ENCODE results near the gene MRPL12. TPM values are rescaled to one million over a fixed set of nuclear protein-coding genes. Genes with fewer than 3 reads are reported as not detected.
A peak's percentile ranks its signal among the peaks of the same experiment; 100 is the strongest.
"Not testable (repeated sequence)": the region's sequence is repeated elsewhere in the genome, so short reads cannot be mapped to it uniquely, and the experiment has no call there.

The MRPL12 gene
- total RNA-seq, 1 experiment from 2014 or later, result 37.0 TPM

GRCh38 chr17:81716674-81716996 lies 13.5 kb downstream of the MRPL12 start:
- DNase-seq (ENCODE audit: low spot score), result no peak

- no peak for DNase-seq (ENCODE audit: low spot score)
Observed at GRCh38 chr17:81717049-81717765, 14.0 kb downstream of the MRPL12 start.

DNA sequence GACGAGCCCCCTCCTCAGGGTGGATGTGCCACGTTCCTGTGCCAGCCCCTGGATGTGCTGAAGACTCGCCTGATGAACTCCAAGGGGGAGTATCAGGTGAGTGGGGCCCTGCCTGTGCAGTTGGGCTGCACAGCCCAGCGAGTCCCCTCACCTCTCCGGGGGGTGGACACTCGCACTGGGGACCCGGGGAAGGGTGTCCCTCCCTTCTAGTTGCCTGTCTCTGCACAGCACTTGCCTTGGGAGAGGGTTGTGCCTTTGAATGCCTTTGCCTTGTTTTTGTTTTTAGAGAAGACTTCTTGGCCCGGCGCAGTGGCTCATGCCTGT lies 14.6 kb downstream of the MRPL12 start:
- DNase-seq (ENCODE audit: low spot score), result no peak

GRCh38 chr17:81719410-81720266 lies 16.5 kb downstream of the MRPL12 start:
- no peak for DNase-seq (ENCODE audit: low spot score)

DNA sequence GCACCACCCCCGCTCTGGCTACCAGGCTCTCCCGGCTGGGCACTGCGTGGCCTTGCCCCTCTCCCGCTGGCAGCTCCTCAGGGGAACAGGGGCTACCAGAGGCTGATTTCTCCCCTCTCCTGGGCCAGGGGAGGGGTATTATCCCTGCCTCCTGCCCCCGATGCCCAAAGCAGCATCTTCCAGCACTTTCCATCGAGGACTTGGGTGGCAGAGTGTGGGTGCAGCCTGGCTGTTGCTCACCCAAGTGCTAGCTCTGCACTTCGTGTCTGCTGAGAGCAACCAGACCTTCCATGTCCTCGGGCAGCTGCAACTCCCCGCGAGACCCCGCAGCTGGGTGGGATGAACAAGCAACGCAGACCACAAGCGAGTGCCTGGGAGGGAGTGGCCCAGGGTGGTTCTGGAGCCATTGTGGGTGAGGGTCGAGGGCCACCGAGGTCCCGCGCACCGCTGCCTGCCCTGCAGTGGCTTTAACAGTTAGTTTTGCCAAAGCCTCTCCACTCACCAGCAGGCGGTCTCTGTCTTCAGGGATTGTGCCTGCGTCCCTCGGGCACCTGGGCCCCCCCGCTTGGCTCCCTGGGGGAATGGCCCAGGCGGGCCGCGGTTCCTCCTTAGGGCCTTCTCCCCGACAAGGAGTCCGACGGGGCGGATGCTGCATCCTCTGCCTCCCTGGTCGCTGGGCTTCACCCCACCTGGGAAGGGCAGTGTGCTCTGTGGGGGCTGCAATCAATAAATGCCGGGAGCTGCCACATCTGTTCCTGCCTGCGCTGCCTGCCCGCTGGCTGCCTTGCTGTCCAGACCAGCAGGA lies 17.3 kb downstream of the MRPL12 start:
- no peak for DNase-seq (ENCODE audit: low spot score)

DNA sequence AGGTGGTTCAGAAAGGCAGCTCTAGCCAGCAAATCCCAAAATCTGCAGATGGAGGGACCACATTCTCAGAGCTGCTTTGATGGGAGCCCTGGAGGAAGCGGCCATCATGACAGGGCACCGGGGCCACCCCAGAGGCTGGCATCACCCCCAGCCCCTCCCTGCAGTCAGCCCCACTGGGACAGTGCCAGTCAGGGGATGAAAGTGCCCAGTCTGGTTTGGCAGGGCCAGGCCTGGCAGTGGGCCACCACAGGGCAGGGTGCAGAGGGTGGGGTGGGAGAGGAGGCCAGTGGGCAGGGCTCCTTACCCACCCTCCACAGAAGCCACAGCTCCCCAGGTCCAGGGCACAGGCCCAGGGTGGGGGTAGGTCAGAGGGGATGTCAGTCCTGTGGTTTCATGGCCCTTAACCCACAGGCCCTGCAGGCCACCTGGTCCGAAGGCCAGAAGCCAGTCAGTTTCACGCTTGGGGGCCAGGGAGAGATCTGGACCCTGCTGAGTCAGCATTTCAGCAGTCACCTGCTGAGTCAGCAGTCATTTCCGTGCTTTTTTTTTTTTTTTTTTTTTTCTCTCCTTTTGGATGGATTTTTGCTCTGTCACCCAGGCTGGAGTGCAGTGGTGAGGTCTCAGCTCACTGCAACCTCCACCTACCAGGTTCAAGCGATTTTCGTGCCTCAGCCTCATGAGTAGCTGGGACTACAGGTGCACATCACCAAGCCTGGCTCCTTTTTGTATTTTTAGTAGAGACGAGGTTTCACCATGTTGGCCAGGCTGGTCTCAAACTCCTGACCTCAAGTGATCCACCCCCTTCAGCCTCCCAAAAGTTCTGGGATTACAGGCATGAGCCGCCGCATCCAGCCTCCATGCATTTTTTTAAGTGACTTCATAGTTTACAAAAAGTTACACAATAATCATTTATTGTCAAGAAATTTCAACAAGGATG lies 19.3 kb downstream of the MRPL12 start:
- DNase-seq (ENCODE audit: low spot score), result peak; percentile 47

DNA sequence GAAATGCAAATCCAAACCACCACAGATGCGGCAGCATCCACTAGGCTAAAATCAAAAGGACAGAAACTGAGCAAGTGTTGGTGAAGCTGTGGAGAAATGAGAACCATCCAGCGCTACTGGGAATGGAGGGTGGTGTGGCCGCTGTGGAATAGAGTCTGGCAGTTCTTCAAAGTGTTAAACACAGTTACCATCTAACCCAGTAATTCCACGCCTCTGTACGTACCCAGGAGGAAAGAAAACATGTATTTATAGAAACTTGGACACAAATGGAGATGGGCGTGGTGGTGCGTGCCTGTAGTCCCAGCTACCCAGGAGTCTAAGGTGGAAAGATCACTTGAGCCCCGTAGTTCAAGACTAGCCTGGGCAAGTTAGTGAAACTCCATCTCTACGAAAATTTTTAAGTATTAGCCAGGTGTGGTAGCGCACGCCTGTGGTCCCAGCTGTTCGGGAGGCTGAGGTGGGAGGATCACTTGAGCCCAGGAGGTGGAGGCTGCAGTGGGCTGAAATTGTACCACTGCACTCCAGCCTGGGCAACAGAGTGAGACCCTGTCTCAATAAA lies 20.6 kb downstream of the MRPL12 start:
- DNase-seq (ENCODE audit: low spot score), result no peak

GRCh38 chr17:81725439-81725838 lies 22.3 kb downstream of the MRPL12 start:
- DNase-seq (ENCODE audit: low spot score), result no peak

GRCh38 chr17:81726004-81726403 lies 22.8 kb downstream of the MRPL12 start:
- DNase-seq (ENCODE audit: low spot score), result no peak

DNA sequence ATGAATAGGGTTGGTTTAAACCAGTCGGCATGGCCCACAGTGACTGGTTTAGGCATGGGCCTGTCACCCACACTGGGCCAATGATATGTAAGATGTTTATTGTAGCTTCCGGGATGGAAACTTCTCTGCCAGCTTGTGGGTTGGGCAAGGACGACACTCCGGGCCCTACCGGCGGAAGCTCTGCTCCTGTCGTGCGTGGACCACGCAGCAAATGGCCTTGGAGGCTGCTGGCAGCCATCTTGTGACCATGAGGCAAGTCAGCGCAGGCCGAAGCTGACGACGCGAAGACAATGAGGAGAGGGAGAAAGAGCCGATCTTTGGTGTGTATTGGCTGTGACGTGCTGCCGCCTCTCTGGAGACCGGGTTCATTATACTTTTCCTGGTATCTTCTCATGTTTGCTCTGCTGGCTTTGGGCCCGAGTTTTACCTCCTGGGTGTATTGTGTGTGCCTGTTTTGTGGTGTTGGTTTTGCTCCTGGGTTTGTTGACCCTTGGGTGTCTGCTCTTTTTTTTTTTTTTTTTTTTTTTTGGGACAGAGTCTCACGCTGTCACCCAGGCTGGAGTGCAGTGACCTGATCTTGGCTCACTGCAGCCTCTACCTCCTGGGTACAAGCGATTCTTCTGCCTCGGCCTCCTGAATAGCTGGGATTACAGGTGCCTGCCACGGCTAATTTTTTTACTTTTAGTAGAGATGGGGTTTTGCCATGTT lies 24.3 kb downstream of the MRPL12 start:
- DNase-seq (ENCODE audit: low spot score), result no peak

DNA sequence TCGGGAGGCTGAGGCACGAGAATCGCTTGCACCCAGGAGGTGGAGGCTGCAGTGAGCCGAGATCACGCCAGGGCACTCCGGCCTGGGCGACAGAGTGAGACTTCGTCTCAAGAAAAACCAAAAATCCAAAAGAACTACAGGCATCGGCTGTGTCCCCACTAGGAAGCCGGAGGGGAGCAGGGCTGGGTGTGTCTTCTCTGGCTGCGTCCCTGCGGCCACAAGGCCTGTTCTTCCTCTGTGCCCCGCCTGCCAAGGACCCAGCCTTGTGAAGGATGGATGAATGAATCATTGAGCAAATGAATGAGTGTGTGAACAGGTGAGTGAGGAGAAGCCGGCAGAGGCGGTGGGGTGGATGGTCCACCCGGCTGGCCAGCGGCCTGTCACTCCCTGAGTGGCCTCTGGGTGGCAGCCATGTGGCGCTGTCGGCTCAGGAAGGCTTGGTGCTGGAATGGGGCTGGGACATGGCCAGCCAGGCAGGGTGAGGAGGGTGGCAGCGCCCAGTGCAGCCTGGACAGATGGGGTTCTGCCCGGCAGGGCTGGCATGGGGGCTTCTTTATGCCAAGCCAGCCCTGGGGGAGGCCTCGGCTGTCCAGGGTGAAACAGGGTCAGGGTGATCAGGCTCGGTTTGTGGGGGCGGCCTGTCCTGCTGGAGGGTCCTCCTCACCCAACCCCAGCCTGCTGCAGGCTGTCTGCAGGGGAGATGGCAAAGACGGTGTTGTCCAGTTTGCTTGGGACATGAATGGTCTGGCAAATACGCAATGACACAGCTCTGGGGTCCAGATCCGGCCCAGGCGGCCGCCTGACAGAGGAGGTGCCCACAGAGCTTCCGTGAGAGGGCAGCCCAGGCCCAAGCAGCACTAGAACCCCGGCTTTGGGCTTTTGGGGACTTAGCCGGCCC lies 30.6 kb downstream of the MRPL12 start:
- DNase-seq (ENCODE audit: low spot score), result peak; percentile 77

DNA sequence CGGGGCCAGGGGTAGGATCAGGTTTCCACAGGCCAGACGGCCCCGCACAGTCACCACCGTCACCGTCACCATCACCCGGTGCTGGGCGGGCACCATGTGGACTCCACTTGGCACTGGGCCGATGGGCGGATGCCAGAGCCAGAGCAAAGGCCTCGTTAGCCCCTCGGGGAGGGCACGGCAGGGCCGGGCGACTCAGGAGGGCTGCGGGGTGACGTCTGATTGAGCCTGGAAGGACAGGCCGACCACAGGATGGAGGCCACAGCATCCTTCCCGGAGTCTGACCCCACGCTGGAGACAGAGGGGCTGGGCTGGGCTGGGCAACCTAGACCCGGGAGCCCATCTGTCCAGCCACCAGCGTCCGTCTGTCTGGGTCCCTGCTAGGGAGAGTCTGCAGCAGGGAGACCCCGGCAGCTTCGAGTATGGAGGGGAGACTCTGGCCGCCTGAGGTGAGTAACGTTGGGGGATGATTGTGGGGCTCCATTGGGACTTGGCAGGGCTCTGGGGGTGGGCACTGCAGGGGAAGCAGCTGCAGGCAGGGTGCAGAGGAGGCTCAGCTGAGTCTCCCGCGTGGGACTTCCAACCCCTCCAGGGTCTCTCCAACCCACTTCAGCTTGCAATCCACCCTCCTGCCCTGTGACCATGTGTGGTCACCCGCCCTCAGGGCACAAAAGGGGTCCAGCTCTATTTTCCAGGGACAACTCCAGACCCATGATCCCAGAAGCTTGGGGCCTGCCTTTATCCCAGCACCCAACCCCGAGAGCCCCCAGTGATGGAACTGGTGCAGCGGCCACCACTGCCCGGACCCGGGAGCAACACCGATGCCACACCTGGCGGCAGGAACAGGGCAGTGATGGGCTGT lies 31.5 kb downstream of the MRPL12 start:
- DNase-seq (ENCODE audit: low spot score), result no peak

DNA sequence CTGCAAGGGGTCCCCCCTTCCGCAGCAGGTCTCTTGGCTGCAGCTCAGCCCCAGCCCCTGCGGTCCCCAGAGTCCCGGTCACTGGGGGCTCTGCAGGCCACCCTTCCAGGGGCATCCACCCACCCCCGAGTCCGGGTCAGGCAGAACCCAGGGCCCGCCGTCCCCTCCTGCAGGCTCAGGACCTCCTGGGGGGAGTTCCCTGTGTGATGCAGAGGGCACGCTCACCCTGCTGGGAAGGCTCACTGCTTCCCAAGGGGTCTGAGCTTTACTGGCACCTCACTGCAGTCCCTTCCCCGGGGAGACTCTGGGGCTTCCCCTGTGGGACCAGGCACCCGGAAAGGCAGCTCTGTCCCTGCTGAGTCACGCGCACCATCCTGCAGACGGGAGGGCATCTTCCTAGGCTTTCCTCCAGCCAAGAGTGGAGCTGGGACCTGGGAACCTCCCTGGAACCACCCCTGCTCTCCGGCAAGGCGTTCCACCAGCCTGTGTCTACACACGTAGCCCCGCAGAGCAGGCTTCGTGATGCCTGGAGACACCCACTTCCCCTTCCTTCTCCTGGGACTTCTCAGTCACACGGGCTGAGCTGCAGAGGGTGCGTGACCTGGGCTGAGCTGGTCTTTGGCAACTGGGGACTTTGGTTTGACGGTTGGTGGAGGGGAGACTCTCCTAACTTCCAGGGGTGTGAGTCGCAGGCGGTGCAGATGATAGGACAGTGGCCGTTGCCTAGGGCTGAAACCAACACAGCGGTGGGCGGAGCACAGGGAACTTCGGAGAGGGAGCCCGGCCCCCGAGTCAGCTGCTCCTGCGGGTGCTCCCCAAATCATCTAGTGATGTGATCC lies 32.3 kb downstream of the MRPL12 start:
- peak; percentile 80 for DNase-seq (ENCODE audit: low spot score)

DNA sequence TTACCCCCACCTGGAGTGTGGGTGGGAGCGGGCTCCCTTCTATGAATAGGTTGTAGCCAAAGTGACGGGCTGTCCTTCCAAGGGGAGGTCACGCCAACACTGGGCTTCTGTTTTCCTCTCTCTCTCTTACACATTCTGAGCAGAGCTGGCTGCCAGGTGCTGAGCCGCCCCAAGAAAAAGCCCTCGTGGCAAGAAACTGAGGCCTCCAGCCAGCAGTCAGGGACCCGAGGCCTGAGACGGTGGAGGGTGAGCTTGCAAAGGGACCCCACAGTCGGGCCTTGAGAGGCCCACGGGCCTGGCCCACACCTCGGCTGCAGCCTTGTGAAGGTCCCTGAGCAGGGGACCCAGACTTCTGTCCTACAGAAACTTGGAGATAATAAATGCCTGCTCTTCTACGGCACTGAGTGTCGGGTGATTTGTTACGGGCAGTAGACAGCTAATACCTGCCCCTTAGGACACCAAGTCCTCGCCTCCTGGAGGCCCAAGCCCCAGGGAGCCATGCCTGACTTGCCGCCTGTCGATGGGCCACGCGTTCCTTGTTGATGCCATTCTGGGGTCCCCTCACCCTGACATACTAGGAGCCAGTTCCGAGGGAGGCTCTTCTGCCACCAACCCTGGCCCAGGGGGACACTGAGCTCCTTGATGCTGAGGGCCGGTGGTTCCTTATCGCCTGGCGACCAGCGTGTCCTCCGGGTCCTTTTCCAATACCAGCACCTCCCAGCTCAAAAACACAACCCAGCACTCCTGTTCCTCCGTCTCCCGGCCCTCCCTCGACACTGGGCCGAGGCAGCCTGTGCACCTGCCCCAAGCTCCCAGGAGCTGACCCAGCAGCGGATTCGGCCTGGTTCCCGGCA lies 35.0 kb downstream of the MRPL12 start:
- no peak for DNase-seq (ENCODE audit: low spot score)

- DNase-seq (ENCODE audit: low spot score), result no peak
Observed at GRCh38 chr17:81738801-81739393, 35.7 kb downstream of the MRPL12 start.

- not testable (repeated sequence) for DNase-seq (ENCODE audit: low spot score)
Observed at GRCh38 chr17:81739593-81739992, 36.4 kb downstream of the MRPL12 start.

Data from A172 (cell line).